Stimulated activated CD8-positive, alpha-beta memory T cell treated with anti-CD3 and anti-CD28 coated beads, Interleukin-7, amount 100 ng/mL, for 48 hours (primary cell): ENCODE measurements around the gene CPED1.
"Not testable (repeated sequence)": the region's sequence is repeated elsewhere in the genome, so short reads cannot be mapped to it uniquely, and the experiment has no call there.

Experiments used
- DNase-seq, 2 donors: peaks; one replicate each; pipeline ENCODE4 v3.0.0-alpha.2; 2020; ENCODE audit warnings: low read depth in 1 of 2; ENCODE audit errors: extremely low read depth in 1 of 2

The CPED1 gene

GRCh38 chr7:121017586-121017985 is 29.1 kb downstream of the CPED1 start:
- DNase-seq = no peak

DNA sequence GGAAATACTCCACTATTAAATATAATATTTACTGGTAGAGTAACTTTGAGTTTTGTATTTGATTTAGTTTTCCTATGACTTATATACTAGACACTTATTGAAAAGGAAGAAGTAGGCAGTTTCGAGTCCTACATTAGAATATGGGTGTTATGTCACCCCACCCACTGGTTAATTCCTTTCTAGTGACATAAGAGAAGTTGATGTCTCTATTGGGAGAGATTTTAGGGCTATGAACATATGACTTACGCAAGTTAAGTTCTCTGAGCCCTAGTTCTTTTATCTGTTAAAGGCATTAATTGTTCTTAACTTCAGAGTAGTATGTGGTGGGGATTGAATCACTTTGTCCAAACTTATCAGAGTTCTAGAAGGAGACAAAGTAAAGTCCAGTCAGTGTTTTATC is 30.5 kb downstream of the CPED1 start:
- no peak for DNase-seq

GRCh38 chr7:121020249-121020988 is 31.9 kb downstream of the CPED1 start:
- DNase-seq = no peak

DNA sequence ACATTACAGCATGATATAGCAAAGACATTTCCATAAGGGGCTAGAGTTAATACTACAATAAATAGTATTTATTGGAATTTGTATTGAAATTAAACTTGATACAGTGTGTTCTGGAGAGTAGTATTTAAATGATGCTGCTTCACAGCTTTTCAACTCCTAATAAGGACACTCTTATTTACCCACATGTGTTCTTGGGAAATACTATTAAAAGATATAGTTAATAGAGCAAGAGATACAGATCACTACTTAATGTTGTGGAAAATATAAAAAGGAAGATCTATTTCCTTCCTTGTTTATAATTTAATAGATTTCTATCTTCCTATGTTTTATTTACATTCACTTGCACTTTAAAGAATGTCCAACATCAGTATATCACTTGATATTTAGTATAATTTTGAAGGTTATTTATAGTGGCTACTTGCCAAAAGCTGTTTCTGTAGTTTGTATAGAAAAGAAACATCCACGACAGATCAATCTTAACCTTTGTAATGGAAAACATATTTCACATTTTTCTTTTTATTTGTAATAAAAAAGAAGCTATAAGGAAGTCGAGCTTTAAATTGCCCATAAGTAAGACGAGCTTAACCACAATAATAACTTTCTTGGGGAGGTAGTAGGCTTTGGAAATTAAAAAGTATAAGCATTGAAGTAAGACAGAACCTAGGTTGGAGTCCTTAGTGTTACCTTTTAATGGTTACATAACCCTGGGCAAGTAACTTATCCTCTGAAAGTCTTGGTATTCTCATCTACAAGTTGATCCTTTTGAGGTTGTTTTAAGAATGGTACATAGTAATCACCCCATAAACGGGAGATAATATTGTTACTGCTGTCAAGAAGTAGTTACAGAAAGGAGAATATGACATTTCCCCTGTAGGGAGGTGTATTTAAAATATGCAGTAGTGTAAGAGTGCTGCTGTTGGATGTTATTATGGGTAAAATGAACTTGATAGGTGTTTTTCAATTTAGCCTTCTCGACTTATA is 32.8 kb downstream of the CPED1 start:
- no peak for DNase-seq

GRCh38 chr7:121023194-121023593 is 34.7 kb downstream of the CPED1 start:
- no peak for DNase-seq

GRCh38 chr7:121023683-121024511 is 35.4 kb downstream of the CPED1 start:
- DNase-seq = no peak

GRCh38 chr7:121024611-121025010 is 36.1 kb downstream of the CPED1 start:
- DNase-seq = no peak

GRCh38 chr7:121026159-121026558 is 37.6 kb downstream of the CPED1 start:
- no peak for DNase-seq

- DNase-seq = no peak
Observed at GRCh38 chr7:121026577-121027111, 38.1 kb downstream of the CPED1 start.

- DNase-seq = no peak
Observed at GRCh38 chr7:121027761-121028669, 39.5 kb downstream of the CPED1 start.

DNA sequence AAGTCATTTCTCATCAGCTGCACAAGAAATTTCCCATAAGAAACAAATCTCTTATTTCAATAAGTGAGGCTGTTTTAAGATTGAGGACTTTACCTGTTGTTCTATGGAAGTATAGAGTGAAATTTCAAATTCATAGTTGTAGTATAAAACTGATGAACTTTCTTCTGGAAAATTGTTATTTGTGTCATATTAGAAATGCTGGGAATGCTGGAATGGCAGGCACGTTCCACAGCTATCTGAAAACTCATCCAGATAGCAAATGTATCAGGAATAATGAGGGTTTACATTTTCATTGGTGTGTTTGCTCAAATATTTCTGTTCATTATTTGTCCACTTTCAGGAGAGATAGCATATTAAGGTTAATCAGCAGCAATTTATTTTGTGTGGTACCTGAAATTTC is 40.8 kb downstream of the CPED1 start:
- no peak for DNase-seq

DNA sequence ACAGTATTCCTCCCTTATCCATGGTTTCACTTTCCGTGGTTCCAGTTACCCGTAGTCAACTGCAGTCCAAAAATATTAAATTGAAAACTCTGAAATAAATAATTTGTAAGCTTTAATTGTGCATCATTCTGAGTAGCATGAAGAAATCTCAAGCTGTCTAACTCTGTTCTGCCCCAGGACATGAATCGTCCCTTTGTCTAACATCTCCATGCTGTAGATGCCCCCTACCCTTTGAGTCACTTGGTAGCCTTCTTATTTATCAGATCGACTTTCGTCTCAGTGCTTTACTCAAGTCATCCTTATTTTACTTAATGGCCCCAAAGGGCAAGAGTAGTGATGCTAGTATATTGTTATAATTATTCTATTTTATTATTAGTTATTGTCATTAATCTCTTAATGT is 41.8 kb downstream of the CPED1 start:
- no peak for DNase-seq

GRCh38 chr7:121032645-121033460 is 44.3 kb downstream of the CPED1 start:
- no peak for DNase-seq

- no peak for DNase-seq
Observed at GRCh38 chr7:121034929-121035328, 46.4 kb downstream of the CPED1 start.

GRCh38 chr7:121036776-121037175 is 48.3 kb downstream of the CPED1 start:
- not testable (repeated sequence) for DNase-seq

GRCh38 chr7:121037329-121037728 is 48.8 kb downstream of the CPED1 start:
- not testable (repeated sequence) for DNase-seq

DNA sequence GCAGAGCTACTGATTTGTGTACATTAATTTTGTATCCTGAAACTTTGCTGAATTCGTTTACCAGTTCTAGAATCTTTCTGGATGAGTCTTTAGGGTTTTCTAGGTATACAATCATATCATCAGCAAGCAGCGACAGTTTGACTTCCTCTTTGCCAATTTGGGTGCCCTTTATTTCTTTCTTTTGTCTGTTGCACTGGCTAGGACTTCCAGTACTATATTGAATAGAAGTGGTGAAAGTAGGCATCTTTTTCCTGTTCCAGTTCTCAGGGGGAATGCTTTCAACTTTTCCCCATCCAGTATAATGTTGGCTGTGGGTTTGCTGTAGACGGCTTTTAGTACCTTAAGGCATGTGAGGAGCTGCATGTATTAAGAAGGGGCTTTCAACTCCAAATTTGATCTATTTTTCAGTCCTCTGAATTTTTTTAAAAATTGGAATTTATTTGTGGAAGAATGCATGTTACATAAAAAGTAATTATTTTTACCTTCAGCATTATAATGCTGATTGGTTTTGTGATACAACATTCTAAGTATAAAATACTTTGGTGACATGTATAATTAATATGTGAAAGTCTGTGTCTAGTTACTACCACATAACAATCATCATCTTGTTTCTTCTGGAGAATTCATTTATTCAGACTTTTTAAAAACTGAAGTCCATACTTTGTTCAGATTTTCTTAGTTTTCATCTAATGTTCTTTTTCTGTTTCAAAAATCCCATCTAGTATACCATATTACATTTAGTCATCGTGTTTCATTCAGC is 49.6 kb downstream of the CPED1 start:
- DNase-seq = no peak
